Activated T-cell treated with anti-CD3 and anti-CD28 coated beads, Interleukin-2, amount 50 U/mL, for 4 hours (primary cell): ENCODE results near the gene ERBB4. TPM values are rescaled to one million over a fixed set of nuclear protein-coding genes. Genes with fewer than 3 reads are reported as not detected.
"Not testable (repeated sequence)": the region's sequence is repeated elsewhere in the genome, so short reads cannot be mapped to it uniquely, and the experiment has no call there.

Experiments used
- ATAC-seq, 2 donors: fragments of 200-7000 bp; cut with Tn5 transposase; one replicate each; pipeline ENCODE4 v1.10.0; 2021
- DNase-seq: peaks from one replicate; pipeline ENCODE4 v3.0.0-alpha.2; 2020
- H3K27me3 Mint-ChIP-seq: one replicate; pipeline ENCODE4 v1.8.0; 2021; ENCODE audit warnings: low read depth, mixed read lengths
- H3K36me3 Mint-ChIP-seq: one replicate; pipeline ENCODE4 v1.8.0; 2022; ENCODE audit warnings: mixed read lengths; ENCODE audit not compliant: insufficient read depth
- H3K4me1 Mint-ChIP-seq: one replicate; pipeline ENCODE4 v1.8.0; 2021; ENCODE audit warnings: low read depth, mixed read lengths
- H3K4me3 Mint-ChIP-seq: one replicate; pipeline ENCODE4 v1.8.0; 2021; ENCODE audit warnings: mild to moderate bottlenecking, moderate library complexity, mixed read lengths
- H3K9me3 Mint-ChIP-seq: one replicate; pipeline ENCODE4 v1.8.0; 2021; ENCODE audit warnings: mixed read lengths
- total RNA-seq, 3 donors: library from RNA; stranded (reverse); gene quantifications; one replicate each; pipeline ENCODE4 v1.2.1, GENCODE V29; 2021

ERBB4 gene
- total RNA-seq, 3 donors from 2014 or later = not detected

- Mint-ChIP-seq H3K4me3 (no peak overlapping the region), H3K36me3 (no peaks in the 10 kb centered on the region), H3K9me3 (peaks cover 5% of the 10 kb centered on the region), H3K27me3 (no peaks in the 10 kb centered on the region), H3K4me1 (no peaks in the 10 kb centered on the region)
- ATAC-seq (no peak), DNase-seq (no peak)
These were observed 48.8 kb downstream of the ERBB4 start for GRCh38 chr2:212489719-212490346.

- no peaks in the 10 kb centered on the region for H3K36me3 Mint-ChIP-seq
- H3K4me1 Mint-ChIP-seq = no peaks in the 10 kb centered on the region
- no peak for ATAC-seq
These were observed 50.0 kb downstream of the ERBB4 start for GRCh38 chr2:212488611-212489010.

GRCh38 chr2:212484563-212485080, 54.0 kb downstream of the ERBB4 start:
- no peaks in the 10 kb centered on the region for H3K4me1 Mint-ChIP-seq

More at GRCh38 chr2:212488611-212489010, 50.0 kb downstream of the ERBB4 start:
- Mint-ChIP-seq H3K27me3 (no peaks in the 10 kb centered on the region), H3K9me3 (peaks cover 5% of the 10 kb centered on the region), H3K4me3 (no peak overlapping the region)
- DNase-seq = no peak

GRCh38 chr2:212480447-212480846, 58.2 kb downstream of the ERBB4 start:
- Mint-ChIP-seq H3K4me1 (no peaks in the 10 kb centered on the region), H3K36me3 (no peaks in the 10 kb centered on the region), H3K27me3 (no peaks in the 10 kb centered on the region), H3K9me3 (no peaks in the 10 kb centered on the region), H3K4me3 (no peak overlapping the region)
- DNase-seq = no peak
- ATAC-seq = no peak

More at GRCh38 chr2:212484563-212485080, 54.0 kb downstream of the ERBB4 start:
- DNase-seq (no peak), ATAC-seq (no peak)
- peaks cover 5% of the 10 kb centered on the region for H3K9me3 Mint-ChIP-seq
- no peaks in the 10 kb centered on the region for H3K36me3 Mint-ChIP-seq
- no peaks in the 10 kb centered on the region for H3K27me3 Mint-ChIP-seq
- H3K4me3 Mint-ChIP-seq = no peak overlapping the region

- no peaks in the 10 kb centered on the region for H3K36me3 Mint-ChIP-seq
- no peaks in the 10 kb centered on the region for H3K4me1 Mint-ChIP-seq
- H3K27me3 Mint-ChIP-seq = no peaks in the 10 kb centered on the region
- no peak overlapping the region for H3K4me3 Mint-ChIP-seq
- ATAC-seq (no peak), DNase-seq (no peak)
- H3K9me3 Mint-ChIP-seq = no peaks in the 10 kb centered on the region
These were observed 61.0 kb downstream of the ERBB4 start for GRCh38 chr2:212477571-212477970.

- Mint-ChIP-seq H3K4me1 (no peaks in the 10 kb centered on the region), H3K4me3 (no peak overlapping the region), H3K9me3 (no peaks in the 10 kb centered on the region), H3K36me3 (no peaks in the 10 kb centered on the region), H3K27me3 (no peaks in the 10 kb centered on the region)
- DNase-seq = no peak
- ATAC-seq = no peak
These were observed 65.4 kb downstream of the ERBB4 start for GRCh38 chr2:212473211-212473610.

GRCh38 chr2:212467551-212467950, 71.1 kb downstream of the ERBB4 start:
- not testable (repeated sequence) for H3K27me3 Mint-ChIP-seq, H3K4me1 Mint-ChIP-seq, H3K4me3 Mint-ChIP-seq, H3K36me3 Mint-ChIP-seq, ATAC-seq, H3K9me3 Mint-ChIP-seq, DNase-seq

GRCh38 chr2:212465456-212465855, 73.1 kb downstream of the ERBB4 start:
- DNase-seq (no peak), ATAC-seq (no peak)
- Mint-ChIP-seq H3K9me3 (peaks cover 6% of the 10 kb centered on the region), H3K27me3 (no peaks in the 10 kb centered on the region), H3K4me1 (no peaks in the 10 kb centered on the region), H3K4me3 (no peak overlapping the region), H3K36me3 (no peaks in the 10 kb centered on the region)

- not testable (repeated sequence) for H3K4me3 Mint-ChIP-seq, ATAC-seq, H3K4me1 Mint-ChIP-seq, DNase-seq, H3K27me3 Mint-ChIP-seq, H3K36me3 Mint-ChIP-seq, H3K9me3 Mint-ChIP-seq
These were observed 76.9 kb downstream of the ERBB4 start for GRCh38 chr2:212461708-212462107.

GRCh38 chr2:212454149-212454548, 84.5 kb downstream of the ERBB4 start:
- Mint-ChIP-seq H3K4me1 (no peaks in the 10 kb centered on the region), H3K36me3 (no peaks in the 10 kb centered on the region), H3K27me3 (no peaks in the 10 kb centered on the region), H3K9me3 (no peaks in the 10 kb centered on the region), H3K4me3 (no peak overlapping the region)
- ATAC-seq (no peak), DNase-seq (no peak)

GRCh38 chr2:212451786-212452231, 86.8 kb downstream of the ERBB4 start:
- Mint-ChIP-seq H3K4me3 (no peak overlapping the region), H3K4me1 (no peaks in the 10 kb centered on the region), H3K36me3 (no peaks in the 10 kb centered on the region), H3K27me3 (no peaks in the 10 kb centered on the region), H3K9me3 (no peaks in the 10 kb centered on the region)
- DNase-seq = no peak
- no peak for ATAC-seq

- Mint-ChIP-seq H3K27me3 (no peaks in the 10 kb centered on the region), H3K9me3 (no peaks in the 10 kb centered on the region), H3K4me3 (no peak overlapping the region), H3K4me1 (no peaks in the 10 kb centered on the region), H3K36me3 (no peaks in the 10 kb centered on the region)
- no peak for DNase-seq
- ATAC-seq = no peak
These were observed 89.9 kb downstream of the ERBB4 start for GRCh38 chr2:212448698-212449097.

GRCh38 chr2:212441821-212442220, 96.8 kb downstream of the ERBB4 start:
- ATAC-seq (no peak), DNase-seq (no peak)
- Mint-ChIP-seq H3K9me3 (peaks cover 8% of the 10 kb centered on the region), H3K36me3 (no peaks in the 10 kb centered on the region), H3K4me1 (no peaks in the 10 kb centered on the region), H3K4me3 (no peak overlapping the region), H3K27me3 (no peaks in the 10 kb centered on the region)

- Mint-ChIP-seq H3K4me1 (no peaks in the 10 kb centered on the region), H3K4me3 (no peak overlapping the region), H3K9me3 (peaks cover 8% of the 10 kb centered on the region), H3K27me3 (no peaks in the 10 kb centered on the region), H3K36me3 (no peaks in the 10 kb centered on the region)
- ATAC-seq (no peak), DNase-seq (no peak)
These were observed 97.5 kb downstream of the ERBB4 start for GRCh38 chr2:212441141-212441540.

- no peaks in the 10 kb centered on the region for H3K36me3 Mint-ChIP-seq
- ATAC-seq (no peak), DNase-seq (no peak)
- no peaks in the 10 kb centered on the region for H3K9me3 Mint-ChIP-seq
- H3K27me3 Mint-ChIP-seq = no peaks in the 10 kb centered on the region
- H3K4me3 Mint-ChIP-seq = no peak overlapping the region
- no peaks in the 10 kb centered on the region for H3K4me1 Mint-ChIP-seq
These were observed 109.7 kb downstream of the ERBB4 start for GRCh38 chr2:212428681-212429478.
